ENCODE measurements around the gene EVC2.

The EVC2 gene

GRCh38 chr4:5543681-5544080, 164.7 kb downstream of the EVC2 start:
- no peak overlapping the region for H3K4me3 ChIP-seq (replicated peaks; ENCODE audit: low read depth, low read length)
- DNase-seq (ENCODE audit: low read depth) = no peak
- no peak for TF ChIP-seq CTCF (IDR thresholded peaks at IDR 0.05; ENCODE audit: low read length, missing control alignments)

- no peak for TF ChIP-seq CTCF (IDR thresholded peaks at IDR 0.05; ENCODE audit: low read length, missing control alignments)
- H3K4me3 ChIP-seq (replicated peaks; ENCODE audit: low read depth, low read length) = no peak overlapping the region
- no peak for DNase-seq (ENCODE audit: low read depth)
These were observed 167.2 kb downstream of the EVC2 start for GRCh38 chr4:5541169-5541568.

GRCh38 chr4:5539584-5539983, 168.8 kb downstream of the EVC2 start:
- no peak overlapping the region for H3K4me3 ChIP-seq (replicated peaks; ENCODE audit: low read depth, low read length)
- DNase-seq (ENCODE audit: low read depth) = no peak
- no peak for TF ChIP-seq CTCF (IDR thresholded peaks at IDR 0.05; ENCODE audit: low read length, missing control alignments)

- no peak for TF ChIP-seq CTCF (IDR thresholded peaks at IDR 0.05; ENCODE audit: low read length, missing control alignments)
- DNase-seq (ENCODE audit: low read depth) = no peak
These were observed 176.3 kb downstream of the EVC2 start for GRCh38 chr4:5532100-5532499.

GRCh38 chr4:5528031-5528436, 180.3 kb downstream of the EVC2 start:
- no peak overlapping the region for H3K4me3 ChIP-seq (replicated peaks; ENCODE audit: low read depth, low read length)
- DNase-seq (ENCODE audit: low read depth) = no peak
- TF ChIP-seq CTCF (IDR thresholded peaks at IDR 0.05; ENCODE audit: low read length, missing control alignments) = no peak

More at GRCh38 chr4:5532100-5532499, 176.3 kb downstream of the EVC2 start:
- H3K4me3 ChIP-seq (replicated peaks; ENCODE audit: low read depth, low read length) = no peak overlapping the region

GRCh38 chr4:5527211-5527610, 181.1 kb downstream of the EVC2 start:
- H3K4me3 ChIP-seq (replicated peaks; ENCODE audit: low read depth, low read length) = no peak overlapping the region
- TF ChIP-seq CTCF (IDR thresholded peaks at IDR 0.05; ENCODE audit: low read length, missing control alignments) = no peak
- no peak for DNase-seq (ENCODE audit: low read depth)

GRCh38 chr4:5526080-5526846, 182.1 kb downstream of the EVC2 start:
- no peak for TF ChIP-seq CTCF (IDR thresholded peaks at IDR 0.05; ENCODE audit: low read length, missing control alignments)
- no peak overlapping the region for H3K4me3 ChIP-seq (replicated peaks; ENCODE audit: low read depth, low read length)
- no peak for DNase-seq (ENCODE audit: low read depth)

Data from fibroblast of pulmonary artery (primary cell).